ENCODE results near the gene INO80D. TPM values are rescaled to one million over a fixed set of nuclear protein-coding genes. Genes with fewer than 3 reads are reported as not detected.
"Not testable (repeated sequence)": the region's sequence is repeated elsewhere in the genome, so short reads cannot be mapped to it uniquely, and the experiment has no call there.

The INO80D gene
- total RNA-seq, 6 experiments from 2014 or later = 11.3 to 13.1 (median 12.0) TPM

GRCh38 chr2:206051912-206052311 lies 34.1 kb downstream of the INO80D start:
- H3K27ac Mint-ChIP-seq = no peak overlapping the region
- H3K9me3 Mint-ChIP-seq = no peaks in the 10 kb centered on the region
- no peak overlapping the region for H3K4me3 Mint-ChIP-seq
- DNase-seq = no peak
- no peaks in the 10 kb centered on the region; the same call in 1 of the 2 replicates for H3K27me3 Mint-ChIP-seq (ENCODE audit: insufficient read depth)
- H3K4me1 Mint-ChIP-seq (ENCODE audit: low read depth) = peaks cover 6% of the 10 kb centered on the region
- peaks cover 25% of the 10 kb centered on the region for H3K36me3 Mint-ChIP-seq (ENCODE audit: low read depth)
- no peak for TF ChIP-seq CTCF (IDR thresholded peaks at IDR 0.05)

- peaks cover 15% of the 10 kb centered on the region for H3K4me1 Mint-ChIP-seq (ENCODE audit: low read depth)
- H3K9me3 Mint-ChIP-seq = no peaks in the 10 kb centered on the region
- H3K27me3 Mint-ChIP-seq (ENCODE audit: insufficient read depth) = no peaks in the 10 kb centered on the region
- no peak for DNase-seq
- TF ChIP-seq CTCF (IDR thresholded peaks at IDR 0.05) = no peak
- H3K36me3 Mint-ChIP-seq (ENCODE audit: low read depth) = peaks cover 11% of the 10 kb centered on the region; the same call in 1 of the 2 replicates
- no peak overlapping the region for H3K27ac Mint-ChIP-seq
- H3K4me3 Mint-ChIP-seq = no peak overlapping the region
Observed at GRCh38 chr2:206049392-206049791, 36.6 kb downstream of the INO80D start.

GRCh38 chr2:206045251-206045650 lies 40.7 kb downstream of the INO80D start:
- peak; percentile 62 for DNase-seq
- peak overlapping the region; percentile 30 for H3K27ac Mint-ChIP-seq
- H3K4me3 Mint-ChIP-seq = no peak overlapping the region
- TF ChIP-seq CTCF (IDR thresholded peaks at IDR 0.05) = no peak
- H3K36me3 Mint-ChIP-seq (ENCODE audit: low read depth) = peaks cover 7% of the 10 kb centered on the region
- H3K9me3 Mint-ChIP-seq = no peaks in the 10 kb centered on the region
- no peaks in the 10 kb centered on the region for H3K27me3 Mint-ChIP-seq (ENCODE audit: insufficient read depth)
- H3K4me1 Mint-ChIP-seq (ENCODE audit: low read depth) = peaks cover 20% of the 10 kb centered on the region

- TF ChIP-seq CTCF (IDR thresholded peaks at IDR 0.05) = no peak
- H3K27me3 Mint-ChIP-seq (ENCODE audit: insufficient read depth) = no peaks in the 10 kb centered on the region
- no peak overlapping the region for H3K27ac Mint-ChIP-seq
- H3K4me1 Mint-ChIP-seq (ENCODE audit: low read depth) = peaks cover 16% of the 10 kb centered on the region
- no peaks in the 10 kb centered on the region for H3K9me3 Mint-ChIP-seq
- DNase-seq = no peak
- H3K36me3 Mint-ChIP-seq (ENCODE audit: low read depth) = peaks cover 19% of the 10 kb centered on the region
- no peak overlapping the region for H3K4me3 Mint-ChIP-seq
Observed at GRCh38 chr2:206040525-206040924, 45.4 kb downstream of the INO80D start.

GRCh38 chr2:206035393-206035792 lies 50.6 kb downstream of the INO80D start:
- peaks cover 53% of the 10 kb centered on the region for H3K36me3 Mint-ChIP-seq (ENCODE audit: low read depth)

GRCh38 chr2:206033452-206033851 lies 52.5 kb downstream of the INO80D start:
- not testable (repeated sequence) for H3K4me3 Mint-ChIP-seq; DNase-seq; H3K27ac Mint-ChIP-seq; H3K27me3 Mint-ChIP-seq (ENCODE audit: insufficient read depth); H3K9me3 Mint-ChIP-seq
- H3K4me1 Mint-ChIP-seq (ENCODE audit: low read depth) = peaks cover 30% of the 10 kb centered on the region
- peaks cover 60% of the 10 kb centered on the region for H3K36me3 Mint-ChIP-seq (ENCODE audit: low read depth)

More at GRCh38 chr2:206035393-206035792, 50.6 kb downstream of the INO80D start:
- H3K4me3 Mint-ChIP-seq; DNase-seq; H3K27me3 Mint-ChIP-seq (ENCODE audit: insufficient read depth); H3K9me3 Mint-ChIP-seq; H3K27ac Mint-ChIP-seq: not testable (repeated sequence)
- peaks cover 17% of the 10 kb centered on the region for H3K4me1 Mint-ChIP-seq (ENCODE audit: low read depth)
